GM19238 (cell line): Measurements from ENCODE around the gene ASPHD2.
A peak's percentile ranks its signal among the peaks of the same experiment; 100 is the strongest.

ENCODE experiments used
- DNase-seq: peaks from one replicate; pipeline ENCODE4 v3.0.0; 2011; ENCODE audit warnings: low spot score; ENCODE audit not compliant: insufficient read length

ASPHD2 gene

DNA sequence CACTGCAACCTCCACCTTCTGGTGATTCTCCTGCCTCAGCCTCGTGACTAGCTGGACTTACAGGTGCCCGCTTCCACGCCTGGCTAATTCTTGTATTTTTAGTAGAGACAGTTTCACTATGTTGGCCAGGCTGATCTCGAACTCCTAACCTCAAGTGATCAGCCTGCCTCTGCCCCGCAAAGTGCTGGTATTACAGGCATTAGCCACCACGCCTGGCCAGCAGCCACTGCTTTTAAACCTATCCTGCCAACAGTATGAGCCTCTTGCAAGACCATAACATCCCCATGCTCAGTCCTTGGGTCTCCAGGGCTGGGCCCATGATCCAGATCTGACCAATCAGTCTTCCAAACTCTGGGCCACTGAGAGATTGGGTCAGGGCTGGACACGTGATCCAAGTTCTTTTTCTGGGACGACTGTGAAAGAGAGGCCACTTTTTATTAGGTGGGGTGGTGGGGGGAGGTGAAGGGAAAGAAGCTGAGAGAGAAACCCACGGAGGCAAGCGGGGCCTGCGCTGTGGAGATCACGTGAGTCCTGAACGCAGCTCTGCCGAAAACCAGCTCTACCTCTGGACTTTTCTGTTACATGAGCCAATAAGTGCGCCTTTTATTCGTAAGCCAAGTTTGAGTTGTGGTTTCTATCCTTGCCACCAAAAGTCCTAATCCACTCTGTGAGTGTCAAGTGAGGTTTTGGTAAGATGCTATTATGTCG lies 17.9 kb downstream of the ASPHD2 start:
- no peak for DNase-seq

- DNase-seq: no peak
Measured at GRCh38 chr22:26447584-26448329, 18.7 kb downstream of the ASPHD2 start.

- DNase-seq: no peak
Measured at GRCh38 chr22:26448334-26448733, 19.3 kb downstream of the ASPHD2 start.

DNA sequence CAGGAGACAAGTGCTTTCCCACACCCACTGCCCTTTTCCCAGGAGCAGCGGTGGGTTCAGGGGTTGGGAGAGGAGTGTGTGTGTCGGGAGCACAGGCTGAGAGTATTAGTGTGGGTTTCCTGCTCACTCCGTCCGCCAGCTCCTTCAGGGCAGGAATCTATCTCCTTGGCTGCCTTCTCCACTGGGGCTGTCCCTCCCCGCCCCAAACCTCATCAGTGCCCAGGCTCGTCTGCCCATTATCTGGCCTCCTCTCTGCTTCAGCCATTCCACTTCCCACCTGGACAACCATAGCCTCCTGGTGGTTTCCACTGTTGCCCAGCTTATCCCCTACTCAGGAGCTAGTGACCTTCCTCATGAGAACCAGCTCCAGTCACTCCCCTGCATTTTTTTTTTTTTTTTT lies 19.9 kb downstream of the ASPHD2 start:
- DNase-seq: no peak

DNA sequence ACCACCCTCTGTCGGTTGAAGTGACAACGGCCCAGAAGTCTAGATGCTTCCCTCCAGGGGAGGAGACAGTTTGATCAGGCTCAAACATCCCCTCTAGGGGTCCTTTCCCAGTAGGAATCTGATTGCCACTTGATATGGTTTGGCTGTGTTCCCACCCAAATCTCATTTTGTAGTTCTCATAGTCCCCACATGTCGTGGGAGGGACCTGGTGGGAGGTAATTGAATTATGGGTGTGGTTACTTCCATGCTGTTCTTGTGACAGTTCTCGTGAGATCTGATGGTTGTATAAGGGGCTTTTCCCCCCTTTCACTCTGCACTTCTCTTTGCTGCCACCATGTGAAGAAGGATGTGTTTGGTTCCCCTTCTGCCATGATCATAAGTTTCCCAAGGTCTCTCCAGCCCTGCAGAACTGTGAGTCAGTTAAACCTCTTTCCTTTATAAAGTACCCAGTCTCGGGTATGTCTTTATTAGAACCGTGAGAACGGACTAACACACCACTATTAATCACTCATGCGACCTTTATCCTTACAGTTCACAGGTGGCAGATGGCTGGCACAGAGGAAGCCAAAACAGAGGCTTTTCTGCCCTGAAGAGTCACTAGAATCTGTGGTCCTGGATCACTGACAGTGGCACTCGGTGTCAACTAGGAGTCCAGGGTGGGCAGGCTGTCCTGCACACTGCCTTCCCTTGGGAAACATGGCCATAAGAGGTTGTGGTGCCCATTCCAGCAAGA lies 21.6 kb downstream of the ASPHD2 start:
- no peak for DNase-seq

GRCh38 chr22:26452236-26453016 lies 23.4 kb downstream of the ASPHD2 start:
- no peak for DNase-seq

GRCh38 chr22:26453216-26453615 lies 24.2 kb downstream of the ASPHD2 start:
- DNase-seq: no peak

DNA sequence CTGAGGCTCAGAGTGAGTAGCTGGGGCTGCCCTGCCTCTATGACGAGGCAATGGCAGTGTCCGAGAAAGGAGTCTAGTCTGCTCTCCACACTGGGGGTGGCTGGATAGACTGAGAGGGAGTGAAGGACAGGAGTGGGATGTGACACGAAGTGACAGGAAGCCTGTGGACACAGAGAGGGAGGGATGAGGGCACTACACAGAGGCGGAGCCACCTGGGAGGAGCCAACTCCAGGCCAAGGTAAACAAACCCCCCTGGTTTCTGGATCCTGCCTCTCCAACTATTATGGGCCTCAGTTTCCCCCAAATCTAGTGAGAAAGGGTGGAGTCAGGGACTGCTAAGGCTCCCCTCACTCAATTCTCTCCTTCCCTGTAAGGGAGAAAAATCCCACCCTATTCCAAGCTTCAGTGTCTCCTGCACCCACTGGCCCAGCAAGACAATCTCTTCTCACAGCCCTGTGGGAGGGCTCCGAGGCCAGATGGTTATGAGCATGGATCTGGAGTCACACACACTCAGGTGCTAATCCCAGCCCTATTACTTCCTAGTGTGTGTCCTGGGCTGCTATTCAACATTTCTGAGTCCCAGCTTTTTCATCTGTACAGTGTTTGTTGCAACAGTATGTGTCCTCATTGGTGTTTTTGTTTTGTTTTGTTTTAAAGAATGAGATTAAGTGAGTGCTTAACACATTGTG lies 24.9 kb downstream of the ASPHD2 start:
- no peak for DNase-seq

DNA sequence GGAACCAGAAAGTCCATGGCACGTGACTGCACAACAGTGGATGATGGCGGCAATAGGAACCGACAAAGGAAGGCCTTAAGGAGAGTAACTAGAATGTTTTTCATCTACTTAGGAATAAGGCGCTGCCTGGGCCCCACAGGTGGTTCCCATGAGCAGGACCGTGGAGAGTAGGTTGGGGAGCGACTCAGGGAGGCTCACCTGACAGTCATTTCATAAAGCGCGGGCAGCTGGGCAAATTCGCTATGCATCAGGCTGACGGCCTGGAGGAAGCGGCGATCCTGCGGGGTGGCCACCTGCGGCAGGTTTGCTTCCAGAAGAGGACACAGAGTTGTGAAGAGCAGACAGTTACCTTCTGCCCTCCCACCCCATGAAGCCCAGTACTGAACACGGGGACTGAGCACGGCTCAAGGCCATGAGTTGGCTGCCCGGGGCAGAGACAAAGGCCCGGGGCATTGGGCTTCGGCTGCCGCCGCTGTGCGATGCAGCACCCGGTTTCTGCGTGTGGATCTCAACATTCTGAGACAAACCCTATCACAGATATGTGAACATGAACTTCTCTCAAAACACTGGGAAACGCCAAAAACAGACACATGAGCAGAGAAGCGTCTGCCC lies 28.7 kb downstream of the ASPHD2 start:
- no peak for DNase-seq

GRCh38 chr22:26460202-26460601 lies 31.1 kb downstream of the ASPHD2 start:
- DNase-seq: no peak

DNA sequence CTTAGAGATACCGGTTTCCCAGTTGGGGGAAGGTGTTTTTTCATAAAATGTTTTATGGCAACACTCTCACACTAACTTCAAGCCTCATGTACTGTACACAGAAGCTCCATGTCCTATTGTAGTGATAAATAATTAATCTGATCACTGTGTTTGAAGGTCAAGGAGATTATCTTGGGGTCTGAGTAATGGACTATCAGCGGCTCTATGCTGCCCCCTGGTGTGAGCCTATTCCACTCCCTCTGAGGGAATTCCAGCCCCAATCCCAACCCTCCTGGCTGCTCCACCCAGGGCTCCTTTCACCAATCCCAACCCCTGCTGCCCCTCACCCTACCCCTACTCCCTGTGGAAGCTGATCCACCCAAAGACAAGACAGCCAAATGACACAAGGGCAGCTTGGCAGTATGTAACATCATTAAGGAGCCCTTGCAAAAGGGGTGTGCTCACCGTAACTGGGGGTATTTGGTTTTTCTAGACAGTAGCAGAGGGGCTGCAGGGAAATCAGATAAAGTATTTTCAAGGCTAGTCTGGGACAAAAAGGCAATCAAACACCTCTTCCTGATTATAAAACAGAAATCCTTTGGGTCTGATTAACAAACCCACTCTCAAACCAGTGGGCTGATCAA lies 32.2 kb downstream of the ASPHD2 start:
- DNase-seq: peak; percentile 37

GRCh38 chr22:26462051-26462450 lies 33.0 kb downstream of the ASPHD2 start:
- no peak for DNase-seq

DNA sequence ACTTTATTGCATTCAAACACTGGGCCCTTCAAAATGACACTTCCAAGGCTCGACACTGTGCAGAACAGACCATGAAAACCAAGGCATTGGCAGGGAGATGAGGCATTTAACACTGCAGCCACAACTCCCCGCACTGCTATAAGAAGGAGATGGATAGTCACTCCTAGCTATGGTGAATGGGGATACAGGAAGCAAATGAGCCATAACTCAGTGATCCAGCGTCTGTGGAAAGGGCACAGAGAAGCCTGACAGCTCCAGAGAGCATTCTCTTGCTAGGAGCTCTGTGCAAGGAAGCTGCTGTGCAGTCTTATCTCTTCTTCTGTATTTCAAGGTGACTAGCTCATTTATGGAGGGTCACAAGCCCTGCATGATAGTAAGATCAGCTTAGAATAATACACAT lies 33.6 kb downstream of the ASPHD2 start:
- no peak for DNase-seq

DNA sequence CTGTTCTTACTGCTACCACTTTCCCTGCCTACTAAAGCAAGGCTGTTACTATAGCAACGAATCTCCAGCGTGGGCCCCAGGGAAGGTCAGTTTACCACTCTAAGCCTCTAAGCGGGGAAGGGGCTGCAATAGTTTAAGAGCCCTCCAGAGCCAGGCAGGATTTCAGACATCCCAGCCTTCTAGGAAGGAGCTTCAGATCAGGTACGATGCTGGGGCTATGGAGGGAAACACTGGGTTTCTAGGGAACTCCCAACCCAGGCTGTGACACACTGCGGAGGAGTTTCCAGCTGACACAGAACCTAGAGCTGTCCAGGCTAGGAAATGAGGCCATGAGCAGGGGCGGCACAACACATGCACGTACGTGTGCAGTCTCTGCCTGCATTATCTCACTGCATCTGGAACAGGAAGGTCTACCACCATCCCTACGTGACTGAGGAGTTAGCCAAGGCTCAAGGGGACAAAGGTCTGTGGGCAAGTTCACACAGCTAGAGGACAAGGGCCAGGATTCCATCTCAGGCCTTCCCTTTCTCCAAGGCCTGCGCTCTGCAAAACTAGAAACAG lies 34.1 kb downstream of the ASPHD2 start:
- no peak for DNase-seq

- no peak for DNase-seq
Measured at GRCh38 chr22:26463688-26464087, 34.6 kb downstream of the ASPHD2 start.

GRCh38 chr22:26464312-26464711 lies 35.3 kb downstream of the ASPHD2 start:
- DNase-seq: no peak

DNA sequence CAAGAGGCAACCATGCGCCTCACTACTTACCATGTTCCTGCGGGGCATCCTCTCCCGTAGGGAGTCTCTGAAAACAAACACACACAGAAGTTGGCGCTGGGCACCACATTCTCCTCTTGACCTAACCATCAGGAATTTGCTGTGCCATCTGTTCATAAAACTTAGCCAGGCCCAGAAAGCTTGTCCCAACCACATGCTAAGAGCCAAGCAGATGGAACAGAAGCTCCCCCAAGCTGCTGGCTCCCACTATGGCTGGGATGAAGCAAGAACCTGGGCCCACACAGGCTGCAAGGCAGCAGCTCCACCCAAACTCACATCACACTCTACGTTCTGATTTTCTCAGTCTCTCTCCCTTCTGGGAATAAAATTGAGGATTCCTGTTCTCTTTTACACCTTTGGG lies 37.1 kb downstream of the ASPHD2 start:
- DNase-seq: no peak

DNA sequence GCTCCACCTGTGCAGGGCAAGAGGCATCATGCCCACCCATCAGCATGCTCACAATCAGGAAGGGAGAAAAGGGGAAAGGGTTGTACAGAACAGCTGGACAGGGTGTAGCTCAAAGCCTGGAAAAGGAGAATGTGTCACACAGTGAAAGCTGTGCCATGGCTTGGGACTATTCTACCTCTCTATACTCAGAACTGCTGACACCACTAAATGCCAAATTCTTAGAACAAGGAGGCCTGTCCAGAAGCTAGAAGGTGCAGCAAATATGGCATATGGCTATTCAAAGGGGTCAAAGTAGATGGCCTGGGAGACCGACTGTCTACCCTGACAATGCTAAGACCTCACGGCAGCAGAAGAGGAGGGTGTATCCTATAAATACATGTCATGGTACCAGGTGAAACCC lies 41.7 kb downstream of the ASPHD2 start:
- DNase-seq: no peak

DNA sequence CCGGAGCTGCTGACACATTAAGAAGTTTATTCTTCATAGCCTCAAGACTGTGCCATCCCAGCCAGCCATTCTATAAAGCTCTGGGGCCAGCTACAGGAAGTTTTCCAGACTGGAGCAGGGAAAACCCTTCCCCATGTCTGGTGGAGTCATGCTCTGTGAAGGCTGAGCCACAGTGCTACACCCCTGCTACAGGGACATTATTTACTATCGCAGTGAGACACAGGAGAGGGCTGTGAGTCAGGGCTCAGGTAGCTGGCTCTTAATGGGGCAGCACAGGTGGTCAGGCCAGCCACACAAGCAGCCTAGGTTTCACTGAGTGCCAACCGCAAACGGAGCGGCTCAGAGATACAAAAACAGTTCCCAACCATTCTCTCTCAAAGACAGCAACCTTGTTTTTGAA lies 42.5 kb downstream of the ASPHD2 start:
- DNase-seq: no peak

DNA sequence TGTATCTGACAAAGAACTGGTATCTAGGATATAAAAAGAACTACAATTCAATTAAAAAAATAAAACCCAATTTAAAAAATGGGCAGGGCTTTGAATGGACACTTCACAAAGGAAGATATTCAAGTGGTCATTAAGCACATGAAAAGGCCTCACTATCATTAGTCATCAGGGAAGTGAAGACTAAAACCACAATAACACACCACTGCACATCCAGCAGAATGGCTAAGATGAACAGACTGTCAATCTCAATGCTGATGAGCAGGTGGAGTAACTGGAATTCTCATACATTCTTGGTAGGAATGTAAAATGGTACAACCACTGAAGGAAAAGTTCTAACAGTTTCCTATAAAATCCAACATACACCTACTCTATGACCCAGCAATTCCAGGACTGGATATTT lies 45.6 kb downstream of the ASPHD2 start:
- no peak for DNase-seq
